ENCODE data around the gene TRIM46.
"Not testable (repeated sequence)": the region's sequence is repeated elsewhere in the genome, so short reads cannot be mapped to it uniquely, and the experiment has no call there.

The TRIM46 gene

DNA sequence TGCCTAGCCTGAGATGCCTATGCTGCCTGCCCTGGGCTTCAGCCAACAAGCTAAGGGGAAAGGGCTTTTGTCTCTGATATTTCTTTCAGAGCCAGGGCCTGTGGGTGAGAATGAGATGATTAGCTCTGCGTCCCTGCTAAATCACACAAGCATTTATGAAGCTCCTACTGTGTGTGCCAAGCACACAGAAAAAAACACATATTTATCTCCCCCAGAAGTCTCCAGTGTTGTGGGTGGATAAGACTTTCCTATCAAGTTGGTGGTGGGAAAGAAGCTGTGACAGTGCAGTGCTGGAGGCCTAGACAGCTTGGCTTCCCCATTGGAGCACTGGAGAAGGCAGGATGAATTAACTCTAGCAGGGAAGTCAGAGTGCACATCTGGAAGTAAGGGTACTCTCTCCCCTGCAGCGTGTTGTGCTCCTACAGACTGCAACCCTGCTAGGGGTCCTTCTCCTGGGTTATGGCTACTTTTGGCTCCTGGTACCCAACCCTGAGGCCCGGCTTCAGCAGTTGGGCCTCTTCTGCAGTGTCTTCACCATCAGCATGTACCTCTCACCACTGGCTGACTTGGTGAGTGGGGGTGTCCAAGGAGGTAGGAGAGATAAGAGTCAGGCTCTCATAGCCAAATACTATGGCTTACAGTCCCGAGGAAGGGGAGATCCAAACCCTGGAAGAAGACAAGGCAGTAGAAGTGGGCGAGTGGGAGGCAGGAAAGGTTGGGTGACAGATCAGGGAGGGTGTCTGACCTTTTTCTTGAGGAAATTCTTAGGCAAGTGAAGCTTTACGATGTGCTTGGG lies 36.3 kb upstream of the TRIM46 start:
- DNase-seq (ENCODE audit: low read depth), result no peak

DNA sequence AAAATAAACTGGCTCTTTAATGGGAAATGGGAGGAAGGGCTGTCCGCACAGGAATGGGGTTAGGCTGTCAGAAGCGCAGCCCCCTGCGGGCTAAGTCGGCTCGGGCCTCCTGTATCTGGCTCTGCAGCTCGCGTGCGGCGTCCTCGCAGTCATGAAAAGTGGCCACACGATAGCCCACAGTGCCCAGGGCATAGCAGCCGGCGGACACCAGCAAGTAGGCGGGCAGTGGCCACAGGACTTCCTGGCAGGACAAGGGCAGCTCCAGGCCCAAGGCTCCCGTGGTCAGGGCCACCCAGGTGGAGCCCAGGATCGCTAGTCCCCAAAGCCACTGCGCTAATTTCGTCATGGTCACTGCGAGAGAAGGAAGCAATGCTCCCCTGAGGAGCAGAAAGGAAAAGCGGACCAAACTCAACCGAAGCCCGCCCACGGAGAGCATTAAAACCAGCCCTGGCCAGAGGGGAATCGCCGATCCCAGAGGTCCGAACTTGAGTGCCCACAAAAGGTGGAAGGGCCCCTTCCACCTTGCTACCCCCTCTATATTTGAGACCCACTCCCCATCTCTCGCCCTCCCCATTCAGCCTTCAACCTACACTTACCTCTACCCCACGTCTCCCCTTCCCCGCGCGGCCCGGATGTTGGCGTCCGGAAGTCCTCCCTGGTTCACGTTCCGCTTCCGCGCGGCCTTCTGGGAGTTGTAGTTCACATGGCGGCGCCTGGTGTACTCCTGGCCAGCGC lies 33.6 kb upstream of the TRIM46 start, which contains the start of gene DPM3:
TSS of gene DPM3 (minus strand) at position 637 of the 735 bp plus-strand sequence. CDS start at position 346, 291 bp downstream.
- peak; percentile 77 for DNase-seq (ENCODE audit: low read depth)

DNA sequence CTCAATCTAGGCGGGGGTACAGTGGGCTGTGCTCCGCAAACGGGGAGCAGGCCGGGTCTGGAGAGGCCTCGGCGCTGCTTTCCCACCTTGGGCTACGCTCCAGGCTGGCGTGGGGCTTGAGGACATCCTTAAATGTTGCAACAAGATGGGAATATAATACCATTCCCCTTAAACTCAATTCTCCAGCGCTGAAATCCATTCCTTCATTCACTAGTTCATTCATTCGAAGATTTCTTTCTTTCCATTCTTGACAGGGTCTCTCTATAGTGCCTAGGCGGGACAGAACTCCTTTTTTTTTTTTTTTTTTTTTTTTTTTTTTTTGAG lies 33.1 kb upstream of the TRIM46 start:
- no peak for DNase-seq (ENCODE audit: low read depth)

DNA sequence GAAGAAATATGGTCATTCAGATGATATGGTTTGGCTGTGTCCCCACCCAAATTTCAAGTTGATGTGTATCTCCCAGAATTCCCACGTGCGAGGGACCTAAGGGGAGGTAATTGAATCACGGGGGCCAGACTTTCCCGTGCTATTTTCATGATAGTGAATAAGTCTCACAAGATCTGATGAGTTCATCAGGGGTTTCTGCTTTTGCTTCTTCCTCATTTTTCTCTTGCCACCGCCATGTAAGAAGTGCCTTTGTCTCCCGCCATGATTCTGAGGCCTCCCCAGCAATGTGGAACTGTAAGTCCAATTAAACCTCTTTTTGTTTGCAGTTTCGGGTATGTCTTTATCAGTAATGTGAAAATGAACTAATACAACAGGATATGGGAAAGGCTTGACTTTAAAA lies 31.9 kb upstream of the TRIM46 start:
- DNase-seq (ENCODE audit: low read depth), result no peak

DNA sequence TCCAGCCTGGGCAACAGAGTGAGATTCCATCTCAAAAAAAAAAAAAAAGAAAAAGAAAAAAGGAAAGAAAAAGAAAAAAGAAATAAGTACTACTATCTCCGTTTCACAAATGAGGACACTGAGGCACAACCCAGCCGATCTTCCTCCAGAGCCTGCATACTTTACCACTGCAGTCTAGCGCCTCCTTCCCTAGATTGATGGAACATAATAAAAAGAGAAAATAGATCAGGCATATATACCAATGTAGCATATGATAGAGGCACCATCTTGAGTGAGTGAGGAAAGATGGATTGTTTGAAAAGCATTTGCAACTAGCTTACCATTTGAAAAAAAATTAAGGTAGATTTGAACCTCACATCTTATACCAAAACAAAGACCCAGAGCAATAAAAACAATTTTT lies 28.2 kb upstream of the TRIM46 start:
- no peak for DNase-seq (ENCODE audit: low read depth)

DNA sequence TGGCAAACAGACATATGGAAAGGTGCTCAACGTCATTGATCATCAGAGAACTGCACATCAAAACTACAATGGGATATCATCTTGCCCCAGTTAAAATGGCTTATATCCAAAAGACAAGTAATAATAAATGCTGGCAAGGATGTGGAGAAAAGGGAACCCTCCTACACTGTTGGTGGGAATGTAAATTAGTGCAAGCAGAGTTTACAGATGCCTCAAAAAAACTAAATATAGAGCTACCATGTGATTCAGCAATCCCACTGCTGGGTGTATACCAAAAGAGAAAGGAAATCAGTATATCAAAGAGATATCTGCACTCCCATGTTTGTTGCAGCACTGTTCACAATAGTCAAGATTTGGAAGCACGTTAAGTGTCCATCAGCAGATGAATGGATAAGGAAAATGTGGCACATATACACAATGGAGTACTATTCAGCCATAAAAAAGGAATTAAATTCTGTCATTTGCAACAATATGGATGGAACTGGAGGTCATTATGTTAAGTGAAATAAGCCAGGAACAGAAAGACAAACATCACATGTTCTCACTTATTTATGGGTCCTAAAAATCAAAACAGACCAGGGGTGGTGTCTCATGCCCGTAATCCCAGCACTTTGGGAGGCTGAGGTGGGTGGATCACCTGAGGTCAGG lies 17.5 kb upstream of the TRIM46 start:
- DNase-seq (ENCODE audit: low read depth), result not testable (repeated sequence)

DNA sequence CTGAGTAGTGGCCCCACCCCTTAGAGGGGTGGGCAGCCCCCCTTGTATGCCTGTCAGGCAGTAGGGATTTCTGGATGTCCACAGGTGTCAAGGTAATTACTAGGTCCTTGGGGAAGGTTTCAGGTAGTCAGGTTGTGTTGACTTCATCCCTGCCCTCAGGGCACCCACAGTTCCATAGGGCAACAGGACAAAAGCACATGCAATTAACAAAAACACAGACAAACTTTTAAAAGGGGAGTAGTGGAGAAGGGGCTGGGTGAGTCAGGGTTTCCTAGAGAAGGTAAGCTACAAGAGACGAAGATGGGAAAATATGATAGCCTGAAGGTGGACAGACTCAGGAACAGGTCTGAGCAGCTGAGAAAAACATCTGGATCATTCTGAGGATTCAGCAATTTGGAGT lies 14.7 kb upstream of the TRIM46 start:
- DNase-seq (ENCODE audit: low read depth), result no peak

DNA sequence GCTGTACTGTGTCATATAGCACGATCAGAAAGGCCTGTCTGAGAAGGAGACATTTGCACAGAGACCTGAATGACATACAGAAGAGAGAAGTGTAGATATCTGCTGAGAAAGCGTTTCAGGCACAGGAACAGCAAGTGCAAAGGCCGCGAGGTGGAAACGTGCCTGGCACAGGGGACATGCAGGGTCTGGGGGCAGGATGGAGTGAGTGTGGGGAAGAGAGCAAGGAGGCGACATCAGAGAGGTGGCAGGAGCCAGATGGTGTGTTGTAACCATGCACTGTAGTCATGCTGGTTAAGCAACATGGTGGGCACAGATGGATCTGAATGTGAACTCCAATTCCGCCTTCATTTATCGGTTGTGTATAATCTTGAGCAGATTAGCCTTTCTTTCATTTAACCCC lies 13.5 kb upstream of the TRIM46 start:
- DNase-seq (ENCODE audit: low read depth), result no peak

DNA sequence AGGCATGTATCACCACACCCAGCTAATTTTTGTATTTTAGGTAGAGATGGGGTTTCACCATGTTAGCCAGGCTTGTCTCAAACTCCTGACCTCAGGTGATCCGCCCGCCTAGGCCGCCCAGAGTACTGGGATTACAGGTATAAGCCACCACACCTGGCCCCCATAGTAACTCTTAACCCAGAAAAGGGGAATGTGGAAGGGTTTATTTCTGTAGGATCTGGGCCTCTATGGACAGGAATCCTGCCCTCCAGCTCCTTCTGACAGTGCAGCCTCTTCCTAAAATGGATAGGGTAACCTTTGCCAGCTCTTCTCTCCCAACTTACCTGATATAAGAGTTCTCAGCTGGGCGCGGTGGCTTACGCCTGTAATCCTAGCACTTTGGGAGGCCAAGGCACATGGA lies 11.0 kb upstream of the TRIM46 start:
- not testable (repeated sequence) for DNase-seq (ENCODE audit: low read depth)

DNA sequence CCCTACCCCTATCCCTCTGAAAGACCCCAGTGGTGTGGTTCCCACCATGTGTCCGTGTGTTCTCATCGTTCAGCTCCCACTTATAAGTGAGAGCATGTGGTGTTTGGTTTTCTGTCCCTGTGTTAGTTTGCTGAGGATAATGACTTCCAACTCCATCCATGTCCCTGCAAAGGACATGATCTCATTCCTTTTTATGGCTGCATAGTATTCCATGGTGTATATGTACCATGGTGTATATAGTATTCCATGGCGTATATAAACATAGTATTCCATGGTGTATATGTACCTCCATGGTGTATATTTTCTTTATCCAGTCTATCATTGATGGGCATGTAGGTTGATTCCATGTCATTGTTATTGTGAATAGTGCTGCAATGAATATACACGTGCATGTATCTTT lies 9.9 kb upstream of the TRIM46 start:
- DNase-seq (ENCODE audit: low read depth), result not testable (repeated sequence)

DNA sequence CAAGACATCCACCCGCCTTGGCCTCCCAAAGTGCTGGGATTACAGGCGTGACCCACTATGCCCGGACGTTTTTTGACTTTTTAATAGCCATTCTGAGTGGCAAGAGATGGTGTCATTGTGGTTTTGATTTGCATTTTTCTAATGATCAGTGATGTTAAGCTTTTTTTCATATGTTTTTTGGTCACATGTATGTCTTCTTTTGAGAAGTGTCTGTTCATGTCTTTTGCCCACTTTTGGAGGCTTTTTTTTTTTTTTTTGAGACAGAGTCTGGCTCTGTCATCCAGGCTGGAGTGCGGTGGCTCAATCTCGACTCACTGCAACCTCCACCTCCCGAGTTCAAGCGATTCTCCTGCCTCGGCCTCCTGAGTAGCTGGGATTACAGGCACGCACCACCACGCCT lies 9.0 kb upstream of the TRIM46 start:
- DNase-seq (ENCODE audit: low read depth), result not testable (repeated sequence)

DNA sequence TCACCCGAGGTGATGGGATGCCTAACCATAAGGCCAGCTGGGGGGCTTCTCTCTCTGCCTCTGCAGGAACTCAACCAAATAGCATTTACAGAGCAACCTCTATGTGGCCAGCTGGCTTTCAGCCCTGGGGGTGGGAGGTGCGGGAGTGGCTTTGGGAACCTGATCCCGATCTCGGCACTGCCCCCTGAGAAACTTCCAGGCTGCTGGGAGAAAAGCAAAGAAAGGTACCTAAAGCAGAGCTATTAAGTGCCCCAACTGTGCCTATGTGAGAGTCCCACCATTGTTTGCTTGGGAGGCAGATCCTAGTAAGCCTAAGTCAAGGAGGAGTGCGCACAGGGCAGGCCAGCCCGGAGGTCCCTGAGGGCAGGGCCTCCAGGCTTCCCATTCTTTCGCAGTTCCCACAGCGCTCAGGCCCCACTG lies 7.6 kb upstream of the TRIM46 start:
- DNase-seq (ENCODE audit: low read depth), result no peak

DNA sequence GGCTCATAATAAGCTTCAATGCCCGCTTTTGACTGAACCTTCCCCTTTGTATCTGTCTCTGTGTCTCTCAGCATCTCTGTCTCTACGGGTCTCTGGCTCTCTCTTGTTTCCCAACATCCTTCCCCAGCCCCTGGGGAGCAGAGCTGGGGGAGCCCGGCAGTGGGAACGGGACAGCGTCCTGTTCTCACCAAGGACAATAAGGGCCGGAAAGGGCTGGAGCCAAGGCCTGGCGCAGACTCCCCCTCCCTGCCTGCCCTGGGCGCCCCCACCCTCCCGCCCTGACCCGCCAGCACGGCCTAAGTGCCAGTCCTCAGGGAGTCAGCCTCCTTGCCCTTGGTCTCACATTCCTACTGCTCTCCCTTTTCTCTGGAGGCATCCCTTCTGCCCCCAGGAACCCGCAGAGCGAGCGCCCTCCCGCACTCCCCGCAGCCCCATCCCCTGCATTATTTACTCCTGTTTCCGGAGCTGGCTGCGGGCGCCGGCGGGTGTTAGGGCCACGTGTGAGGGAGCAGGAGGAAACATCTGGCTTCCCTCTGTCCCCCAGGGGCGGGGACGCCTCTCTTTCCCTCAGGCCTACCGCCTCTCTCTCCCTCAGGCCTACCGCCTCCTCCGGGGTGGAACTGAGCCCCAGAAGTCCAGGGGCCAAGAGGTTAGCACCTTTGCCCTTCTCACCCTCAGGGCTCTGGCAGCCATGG lies 7.0 kb upstream of the TRIM46 start:
- no peak for DNase-seq (ENCODE audit: low read depth)

DNA sequence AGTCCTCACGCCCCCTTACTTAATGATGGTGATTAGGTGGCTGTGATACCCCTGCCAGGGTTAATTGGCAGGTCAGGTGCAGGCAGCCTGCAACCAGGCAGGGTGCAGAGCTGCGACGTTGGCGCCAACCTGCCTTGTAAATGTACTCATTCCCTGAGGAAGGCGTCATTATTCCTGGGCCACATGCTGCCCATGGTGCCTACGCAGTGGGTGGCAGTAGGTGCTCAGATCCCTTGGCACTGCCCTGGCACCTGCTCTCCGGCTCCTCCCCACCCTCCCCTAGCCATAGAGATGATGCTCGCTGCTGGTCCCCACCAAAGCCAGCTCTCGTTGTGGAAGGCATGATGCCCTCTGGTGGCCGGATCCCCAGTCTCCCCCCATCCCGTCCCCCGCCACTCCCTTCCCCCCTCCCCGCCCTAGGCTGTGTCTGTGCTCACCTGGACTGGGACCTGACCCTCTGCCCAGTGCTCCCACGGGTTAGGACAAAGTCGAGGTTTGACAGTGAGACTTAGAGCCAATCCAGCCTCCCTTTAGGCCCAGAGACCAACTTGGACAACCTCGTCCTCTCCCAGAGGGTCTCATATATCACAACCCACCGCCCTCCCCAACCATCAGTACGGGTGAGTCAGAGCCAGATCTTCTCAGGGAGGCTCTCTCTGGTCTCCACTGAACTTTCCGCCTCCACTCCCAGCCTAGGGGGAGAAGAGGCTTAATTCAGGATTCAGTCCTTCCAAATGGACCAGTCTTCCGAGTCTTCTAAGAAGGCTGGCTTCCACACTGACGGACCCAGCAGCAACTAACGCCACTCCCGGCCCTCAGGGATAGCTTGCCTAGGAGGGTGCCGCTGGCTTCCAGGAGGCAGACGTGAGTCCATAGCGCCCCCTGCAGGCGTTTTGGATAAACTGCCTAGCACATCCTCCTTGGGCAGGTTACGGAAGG lies 6.2 kb upstream of the TRIM46 start:
- peak; percentile 70 for DNase-seq (ENCODE audit: low read depth)

DNA sequence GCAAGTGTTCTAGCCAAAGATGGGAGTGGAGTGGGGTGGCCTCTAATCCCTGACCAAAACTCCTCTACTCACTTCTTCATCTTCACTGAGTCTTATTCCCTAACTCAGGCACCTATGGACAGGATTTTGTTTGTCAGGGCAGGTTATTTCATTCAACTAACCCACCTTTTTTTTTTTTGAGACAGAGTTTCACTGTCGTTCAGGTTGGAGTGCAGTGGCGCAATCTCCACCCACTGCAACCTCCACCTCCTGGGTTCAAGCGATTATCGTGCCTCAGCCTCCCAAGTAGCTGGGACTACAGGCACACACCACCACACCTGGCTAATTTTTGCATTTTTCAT lies 5.6 kb upstream of the TRIM46 start:
- not testable (repeated sequence) for DNase-seq (ENCODE audit: low read depth)

DNA sequence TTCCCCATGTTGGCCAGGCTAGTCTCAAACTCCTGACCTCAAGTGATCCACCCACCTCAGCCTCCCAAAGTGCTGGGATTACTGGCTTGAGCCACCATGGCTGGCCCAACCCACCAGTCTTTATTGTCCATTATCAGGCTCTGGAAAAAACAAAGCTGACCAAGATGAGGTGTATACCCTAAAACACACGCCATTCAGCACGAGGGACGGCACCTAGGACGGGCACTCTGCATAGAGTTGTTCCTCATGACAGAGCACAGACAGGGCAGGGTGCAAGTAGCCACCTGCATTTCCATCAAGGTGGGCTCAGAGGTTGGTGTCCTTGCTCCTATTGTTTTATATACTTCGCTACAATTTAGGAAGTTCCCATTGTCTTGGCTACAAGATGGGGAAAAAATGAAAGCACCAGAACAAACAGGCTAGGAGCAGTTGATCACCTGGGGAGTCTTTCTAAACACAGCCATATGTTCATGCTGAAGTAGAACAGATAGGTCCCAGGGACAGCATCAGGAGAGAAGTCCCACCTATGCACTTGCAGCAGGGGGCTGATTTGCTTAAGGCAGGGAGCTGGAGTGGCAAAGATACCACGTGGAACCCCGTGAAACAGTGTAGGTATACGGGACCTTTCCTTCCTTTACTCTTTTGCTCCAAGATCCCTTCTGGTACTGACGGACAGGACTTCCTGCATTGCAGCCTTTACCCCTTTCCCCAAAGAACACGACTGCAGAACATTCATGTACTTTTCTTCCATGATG lies 5.0 kb upstream of the TRIM46 start:
- DNase-seq (ENCODE audit: low read depth), result no peak

DNA sequence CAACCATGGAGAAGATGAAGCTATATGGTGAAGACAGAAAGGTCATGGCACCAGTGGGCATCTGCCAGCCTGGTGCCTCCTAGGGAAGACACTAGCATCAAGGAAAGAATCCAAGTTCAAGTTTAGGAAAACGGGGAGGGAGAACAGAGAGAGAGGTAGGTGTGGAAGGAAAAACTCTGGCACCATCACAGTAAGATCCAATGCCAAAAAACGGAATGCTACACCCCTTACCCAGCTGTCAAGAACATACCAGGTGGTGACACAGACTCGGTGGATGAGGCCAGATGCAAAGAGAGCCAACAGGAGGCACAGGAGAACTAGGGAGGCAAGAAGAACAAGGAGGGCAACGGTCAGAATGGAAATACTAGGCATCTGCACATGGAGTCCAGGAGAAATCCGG lies 4.1 kb upstream of the TRIM46 start:
- DNase-seq (ENCODE audit: low read depth), result no peak

DNA sequence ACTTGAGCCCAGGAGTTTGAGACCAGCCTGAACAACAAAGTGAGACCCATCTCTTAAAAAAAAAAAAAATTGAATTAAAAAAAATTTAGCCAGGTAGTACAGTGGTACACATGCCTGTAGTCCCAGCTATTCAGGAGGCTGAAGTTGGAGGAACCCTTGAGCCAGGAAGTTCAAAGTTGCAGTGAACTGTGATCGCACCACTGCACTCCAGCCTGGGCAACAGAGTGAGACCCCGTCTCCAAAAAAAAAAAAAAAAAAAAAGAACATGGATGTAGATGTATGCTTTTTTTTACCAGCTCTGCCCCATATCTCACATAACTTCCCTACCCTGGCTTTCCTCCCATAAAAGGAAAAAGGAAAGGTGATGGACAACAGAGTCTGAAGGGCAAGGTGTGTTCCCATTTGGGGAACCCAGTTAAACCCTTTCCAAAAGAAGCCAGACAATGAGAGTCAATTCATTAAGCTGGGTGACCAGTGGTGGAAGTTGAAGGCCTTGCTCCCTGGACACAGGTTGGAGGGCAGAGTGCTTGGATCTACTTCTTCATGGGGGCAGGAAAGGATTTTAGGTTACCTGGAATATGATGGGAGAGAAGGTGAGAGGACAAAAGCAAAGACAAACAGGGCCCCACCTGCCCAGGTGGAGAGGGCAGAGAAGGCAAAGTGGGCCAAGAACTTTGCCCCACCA lies 3.4 kb upstream of the TRIM46 start:
- no peak for DNase-seq (ENCODE audit: low read depth)

DNA sequence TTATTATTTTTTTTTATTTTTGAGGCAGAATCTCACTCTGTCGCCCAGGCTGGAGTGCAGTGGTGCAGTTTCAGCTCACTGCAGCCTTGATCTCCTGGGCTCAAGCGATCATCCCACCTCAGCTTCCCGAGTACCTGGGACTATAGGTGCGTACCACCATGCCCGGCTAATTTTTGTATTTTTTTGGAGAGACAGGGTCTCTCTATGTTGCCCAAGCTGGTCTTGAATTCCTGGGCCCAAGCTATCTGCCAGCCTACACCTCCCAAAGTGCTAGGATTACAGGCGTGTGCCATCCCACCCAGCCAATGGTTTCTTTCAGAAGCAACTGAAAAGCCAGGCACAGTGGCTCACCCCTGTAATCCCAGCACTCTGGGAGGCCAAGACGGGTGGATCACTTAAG lies 2.8 kb upstream of the TRIM46 start:
- DNase-seq (ENCODE audit: low read depth), result no peak
